Measurements from ENCODE around the gene ITGB3. TPM values are rescaled to one million over a fixed set of nuclear protein-coding genes. Genes with fewer than 3 reads are reported as not detected.
"Not testable (repeated sequence)": the region's sequence is repeated elsewhere in the genome, so short reads cannot be mapped to it uniquely, and the experiment has no call there.

Gene ITGB3
- total RNA-seq, 4 donors from 2014 or later: 0.76 to 6.6 (median 4.6) TPM

GRCh38 chr17:47223460-47223859, 30.2 kb upstream of the ITGB3 start:
- Histone ChIP-seq H3K36me3 (no peaks in the 10 kb centered on the region), H3K4me1 (peaks cover 20% of the 10 kb centered on the region), H3K27ac (no peak overlapping the region), H3K9me3 (no peaks in the 10 kb centered on the region), H3K4me3 (no peak overlapping the region), H3K27me3 (no peaks in the 10 kb centered on the region)
- 97% methylated on average over 5 of the region's 5 CpGs for WGBS
- DNase-seq (ENCODE audit: low spot score in 2 of 2): no peak
- TF ChIP-seq POLR2A (IDR thresholded peaks at IDR 0.05): no peak
- TF ChIP-seq POLR2AphosphoS5 (IDR thresholded peaks at IDR 0.05): no peak
- TF ChIP-seq EP300 (IDR thresholded peaks at IDR 0.05): no peak
- no peak for TF ChIP-seq CTCF (IDR thresholded peaks at IDR 0.05)

GRCh38 chr17:47224077-47224476, 29.6 kb upstream of the ITGB3 start:
- not testable (repeated sequence) for H3K36me3 ChIP-seq; H3K27me3 ChIP-seq; DNase-seq (ENCODE audit: low spot score in 2 of 2); H3K9me3 ChIP-seq; H3K4me3 ChIP-seq
- H3K4me1 ChIP-seq: peaks cover 20% of the 10 kb centered on the region
- 96% methylated on average over 2 of the region's 2 CpGs for WGBS
- peak overlapping the region; percentile 82 for H3K27ac ChIP-seq

DNA sequence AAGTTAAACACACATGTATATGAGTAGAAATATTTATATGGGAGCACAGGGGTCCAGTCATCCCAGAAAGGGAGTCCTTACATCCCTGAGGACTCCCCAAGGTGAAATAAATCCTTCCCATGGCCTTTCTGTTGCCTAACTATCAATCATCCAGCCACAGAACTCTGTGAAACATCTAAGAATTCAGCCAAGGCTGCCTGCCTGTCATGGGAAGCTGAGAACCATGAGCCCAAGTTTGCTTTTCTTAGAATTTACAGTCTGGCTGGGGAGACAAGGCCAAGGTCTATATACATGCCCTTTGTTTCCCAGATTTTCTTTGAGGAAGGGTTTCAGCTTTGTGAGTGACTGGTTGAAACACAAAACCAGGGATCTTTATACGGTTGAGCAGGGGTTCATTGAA, 28.7 kb upstream of the ITGB3 start:
- 33% methylated on average over 1 of the region's 1 CpG for whole genome bisulfite sequencing
- Histone ChIP-seq H3K36me3 (no peaks in the 10 kb centered on the region), H3K9me3 (no peaks in the 10 kb centered on the region), H3K4me1 (peaks cover 26% of the 10 kb centered on the region), H3K27me3 (no peaks in the 10 kb centered on the region), H3K27ac (peak overlapping the region; percentile 82), H3K4me3 (no peak overlapping the region)
- DNase-seq (ENCODE audit: low spot score in 2 of 2): no peak
- TF ChIP-seq POLR2A (IDR thresholded peaks at IDR 0.05): no peak
- no peak for TF ChIP-seq POLR2AphosphoS5 (IDR thresholded peaks at IDR 0.05)
- TF ChIP-seq CTCF (IDR thresholded peaks at IDR 0.05): no peak
- no peak for TF ChIP-seq EP300 (IDR thresholded peaks at IDR 0.05)

DNA sequence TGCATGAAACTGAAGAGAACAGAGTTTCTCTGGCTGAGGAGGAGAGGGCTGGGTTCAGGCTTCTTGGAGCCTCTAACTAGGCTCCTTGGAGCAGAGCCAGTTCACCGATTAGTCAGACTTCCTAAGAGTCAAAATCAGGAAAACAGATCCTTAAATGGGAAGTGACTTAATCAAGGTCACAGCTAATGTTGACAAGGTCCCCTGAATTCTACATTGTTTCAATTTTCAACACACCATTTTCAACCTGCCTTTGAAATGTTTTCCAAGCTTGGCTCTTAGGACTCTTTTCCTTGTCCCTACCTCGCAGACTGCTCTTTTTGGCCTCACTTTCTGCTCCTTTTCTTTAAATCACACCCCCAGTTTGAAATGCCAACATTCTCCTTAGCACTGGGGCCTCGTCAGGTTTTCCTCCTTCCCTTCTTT, 28.2 kb upstream of the ITGB3 start:
- Histone ChIP-seq H3K9me3 (no peaks in the 10 kb centered on the region), H3K27ac (peak overlapping the region; percentile 82), H3K36me3 (no peaks in the 10 kb centered on the region), H3K27me3 (no peaks in the 10 kb centered on the region), H3K4me1 (peaks cover 31% of the 10 kb centered on the region), H3K4me3 (no peak overlapping the region)
- TF ChIP-seq POLR2A (IDR thresholded peaks at IDR 0.05) (no peak), POLR2AphosphoS5 (IDR thresholded peaks at IDR 0.05) (no peak), CTCF (IDR thresholded peaks at IDR 0.05) (no peak), EP300 (IDR thresholded peaks at IDR 0.05) (no peak)
- WGBS: 21% methylated on average over 3 of the region's 3 CpGs
- DNase-seq (ENCODE audit: low spot score in 2 of 2): peak; percentile 78 to 82

- H3K27me3 ChIP-seq: no peaks in the 10 kb centered on the region
- 81% methylated on average over 2 of the region's 2 CpGs for WGBS
- H3K4me1 ChIP-seq: peaks cover 34% of the 10 kb centered on the region
- no peak overlapping the region for H3K4me3 ChIP-seq
- H3K9me3 ChIP-seq: no peaks in the 10 kb centered on the region
- peak overlapping the region; percentile 82 for H3K27ac ChIP-seq
- TF ChIP-seq EP300 (IDR thresholded peaks at IDR 0.05): no peak
- no peak for TF ChIP-seq POLR2AphosphoS5 (IDR thresholded peaks at IDR 0.05)
- TF ChIP-seq CTCF (IDR thresholded peaks at IDR 0.05): no peak
- no peak for TF ChIP-seq POLR2A (IDR thresholded peaks at IDR 0.05)
- DNase-seq (ENCODE audit: low spot score in 2 of 2): no peak
- H3K36me3 ChIP-seq: no peaks in the 10 kb centered on the region
Observed at GRCh38 chr17:47225911-47226688, 27.5 kb upstream of the ITGB3 start.
